IPS-18a (cell line): ENCODE measurements around the gene BRWD1.
A peak's percentile ranks its signal among the peaks of the same experiment; 100 is the strongest.

Experiments used
- H3K27ac ChIP-seq: one replicate; pipeline ENCODE4 v1.5.1; 2013; ENCODE audit warnings: low read length
- H3K27me3 ChIP-seq: one replicate; pipeline ENCODE4 v1.6.1; 2013; ENCODE audit warnings: mild to moderate bottlenecking, low read length; ENCODE audit not compliant: control insufficient read depth, insufficient read depth
- H3K36me3 ChIP-seq: one replicate; pipeline ENCODE4 v1.6.1; 2013; ENCODE audit warnings: low read depth, low read length; ENCODE audit not compliant: control insufficient read depth
- H3K4me1 ChIP-seq: one replicate; pipeline ENCODE4 v1.6.1; 2013; ENCODE audit warnings: low read depth, low read length; ENCODE audit not compliant: control insufficient read depth
- H3K4me3 ChIP-seq: one replicate; pipeline ENCODE4 v1.5.1; 2013; ENCODE audit warnings: low read length
- H3K9ac ChIP-seq: one replicate; pipeline ENCODE4 v1.6.1; 2013; ENCODE audit warnings: mild to moderate bottlenecking, low read length, moderate library complexity
- H3K9me3 ChIP-seq: one replicate; pipeline ENCODE4 v1.6.1; 2013; ENCODE audit warnings: low read depth, low read length; ENCODE audit not compliant: control insufficient read depth

Gene BRWD1

DNA sequence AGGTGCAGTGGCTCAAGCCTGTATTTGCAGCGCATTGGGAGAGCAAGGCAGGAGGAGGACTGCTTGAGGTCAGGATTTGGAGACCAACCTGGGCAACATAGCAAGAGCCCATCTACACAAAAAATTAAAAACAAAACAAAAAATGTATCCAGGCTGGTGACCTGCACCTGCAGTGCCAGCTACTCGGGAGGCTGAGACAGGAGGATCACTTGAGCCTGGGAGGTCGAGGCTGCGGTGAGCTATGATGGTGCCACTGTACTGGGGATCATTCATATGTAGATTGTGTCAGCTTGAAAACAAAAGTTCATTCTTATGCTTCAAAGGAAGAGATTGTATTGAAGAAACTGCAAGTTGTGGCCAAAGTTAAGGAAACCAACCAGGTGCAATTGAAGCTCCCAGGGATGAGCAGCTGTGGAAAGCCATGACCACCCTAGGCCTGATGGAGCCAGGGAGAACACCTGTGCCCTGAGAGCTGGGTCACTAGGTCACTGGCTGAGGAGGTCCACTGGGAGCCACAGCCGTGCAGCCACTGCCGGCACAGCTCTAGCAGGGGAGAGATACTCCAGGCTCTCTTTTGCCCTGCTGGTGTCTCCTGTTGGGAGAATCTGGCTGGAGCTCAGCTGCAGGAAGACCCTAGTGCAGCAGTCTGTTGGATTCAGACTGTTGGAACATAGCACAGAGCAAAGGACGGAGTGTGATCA lies 13.3 kb upstream of the BRWD1 start:
- Histone ChIP-seq H3K4me3 (no peak overlapping the region), H3K9ac (no peak overlapping the region), H3K27ac (no peak overlapping the region), H3K27me3 (no peaks in the 10 kb centered on the region), H3K4me1 (no peaks in the 10 kb centered on the region), H3K36me3 (no peaks in the 10 kb centered on the region), H3K9me3 (no peaks in the 10 kb centered on the region)

DNA sequence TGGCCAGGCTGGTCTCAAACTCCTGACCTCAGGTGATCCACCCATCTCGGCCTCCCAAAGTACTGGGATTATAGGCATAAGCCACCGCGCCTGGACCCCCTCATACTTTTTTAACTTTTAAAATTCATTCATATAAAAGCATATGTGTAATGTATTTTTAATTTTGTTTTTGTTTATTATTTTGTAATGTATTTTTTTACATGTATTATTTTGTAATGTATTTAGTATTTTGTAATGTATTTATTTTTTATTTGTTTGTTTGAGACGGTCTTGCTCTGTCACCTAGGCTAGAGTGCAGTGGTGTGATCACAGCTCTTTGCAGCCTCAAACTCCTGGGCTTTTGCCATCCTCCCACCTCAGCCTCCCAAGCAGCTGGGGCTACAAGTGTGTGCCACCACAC lies 12.0 kb upstream of the BRWD1 start:
- no peak overlapping the region for H3K9ac ChIP-seq
- H3K4me1 ChIP-seq, result no peaks in the 10 kb centered on the region
- H3K36me3 ChIP-seq, result no peaks in the 10 kb centered on the region
- no peak overlapping the region for H3K4me3 ChIP-seq
- no peaks in the 10 kb centered on the region for H3K9me3 ChIP-seq
- no peaks in the 10 kb centered on the region for H3K27me3 ChIP-seq
- H3K27ac ChIP-seq, result no peak overlapping the region

DNA sequence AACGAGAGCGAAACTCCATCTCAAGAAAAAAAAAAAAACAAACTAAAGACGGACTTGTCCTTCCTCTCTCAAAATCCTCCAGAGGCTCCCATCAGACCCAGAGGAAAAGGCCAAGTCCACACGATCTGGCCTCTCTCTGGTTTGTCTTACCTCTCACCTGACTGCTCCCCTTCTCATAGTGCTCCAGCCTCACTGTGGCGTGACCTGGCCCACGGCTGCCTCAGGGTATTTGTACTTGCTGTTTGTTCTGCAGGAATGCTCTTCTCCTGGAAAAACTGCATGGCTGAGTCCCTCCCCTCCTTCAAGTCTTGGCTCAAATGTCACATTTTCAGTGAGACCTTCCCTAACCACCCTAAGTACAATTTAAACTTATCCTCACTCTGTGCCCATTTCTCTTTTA lies 8.0 kb upstream of the BRWD1 start:
- no peaks in the 10 kb centered on the region for H3K4me1 ChIP-seq
- H3K27me3 ChIP-seq, result no peaks in the 10 kb centered on the region
- H3K9me3 ChIP-seq, result no peaks in the 10 kb centered on the region
- no peak overlapping the region for H3K9ac ChIP-seq
- H3K4me3 ChIP-seq, result no peak overlapping the region
- H3K27ac ChIP-seq, result no peak overlapping the region
- no peaks in the 10 kb centered on the region for H3K36me3 ChIP-seq

DNA sequence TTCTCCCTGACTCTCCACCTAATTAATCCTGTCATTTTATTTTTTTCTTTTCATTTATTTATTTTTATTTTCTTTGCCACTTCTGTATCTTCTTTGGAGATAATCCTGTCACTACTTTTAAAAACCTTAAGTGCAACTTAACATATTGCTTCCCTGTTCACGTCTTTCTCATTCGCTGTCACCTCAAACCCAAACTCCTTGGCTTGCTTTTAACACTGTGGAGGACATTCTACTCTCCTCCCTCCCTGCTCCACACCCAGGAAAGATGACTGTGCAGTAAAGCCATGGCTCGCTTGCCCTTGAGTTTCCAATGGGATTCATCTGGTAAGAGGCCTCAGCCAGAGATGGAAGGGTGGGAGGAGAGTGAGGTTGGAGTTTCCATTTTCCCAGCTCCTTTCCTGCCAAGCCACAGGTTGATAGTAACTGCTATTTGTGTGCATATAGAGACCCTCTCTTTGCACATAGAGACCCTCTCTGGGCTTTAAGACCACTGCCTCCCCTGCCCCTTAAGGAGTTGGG lies 6.4 kb upstream of the BRWD1 start:
- H3K27ac ChIP-seq, result no peak overlapping the region
- H3K4me1 ChIP-seq, result peaks cover under 1% of the 10 kb centered on the region
- H3K4me3 ChIP-seq, result no peak overlapping the region
- no peak overlapping the region for H3K9ac ChIP-seq
- no peaks in the 10 kb centered on the region for H3K27me3 ChIP-seq
- H3K9me3 ChIP-seq, result no peaks in the 10 kb centered on the region
- H3K36me3 ChIP-seq, result no peaks in the 10 kb centered on the region

DNA sequence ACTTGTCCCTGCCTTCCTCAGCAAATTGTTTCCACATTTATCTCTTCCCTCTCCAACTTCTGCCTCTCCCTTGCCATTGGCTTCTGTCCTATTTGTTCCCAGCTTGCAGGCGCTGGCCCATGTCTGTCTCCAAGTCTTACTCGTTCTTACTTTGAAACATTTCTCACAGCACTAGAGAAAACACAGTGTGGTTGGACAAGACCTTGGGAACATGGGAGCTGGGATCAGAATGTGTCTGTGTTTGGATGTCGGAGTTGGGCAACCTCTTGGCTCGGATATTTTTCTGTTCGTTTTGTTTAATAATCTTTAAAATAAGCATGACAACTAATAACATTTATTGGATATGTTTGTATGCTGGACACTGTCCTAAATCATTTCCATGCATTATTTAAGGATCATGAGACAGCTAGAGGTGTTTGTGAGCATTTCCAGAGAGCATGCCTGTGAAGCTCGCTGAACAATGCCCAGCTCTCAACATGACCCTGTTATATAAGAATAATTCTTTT lies 5.9 kb upstream of the BRWD1 start:
- Histone ChIP-seq H3K36me3 (no peaks in the 10 kb centered on the region), H3K27me3 (no peaks in the 10 kb centered on the region), H3K9ac (no peak overlapping the region), H3K27ac (no peak overlapping the region), H3K9me3 (no peaks in the 10 kb centered on the region), H3K4me3 (no peak overlapping the region), H3K4me1 (peaks cover 5% of the 10 kb centered on the region)

DNA sequence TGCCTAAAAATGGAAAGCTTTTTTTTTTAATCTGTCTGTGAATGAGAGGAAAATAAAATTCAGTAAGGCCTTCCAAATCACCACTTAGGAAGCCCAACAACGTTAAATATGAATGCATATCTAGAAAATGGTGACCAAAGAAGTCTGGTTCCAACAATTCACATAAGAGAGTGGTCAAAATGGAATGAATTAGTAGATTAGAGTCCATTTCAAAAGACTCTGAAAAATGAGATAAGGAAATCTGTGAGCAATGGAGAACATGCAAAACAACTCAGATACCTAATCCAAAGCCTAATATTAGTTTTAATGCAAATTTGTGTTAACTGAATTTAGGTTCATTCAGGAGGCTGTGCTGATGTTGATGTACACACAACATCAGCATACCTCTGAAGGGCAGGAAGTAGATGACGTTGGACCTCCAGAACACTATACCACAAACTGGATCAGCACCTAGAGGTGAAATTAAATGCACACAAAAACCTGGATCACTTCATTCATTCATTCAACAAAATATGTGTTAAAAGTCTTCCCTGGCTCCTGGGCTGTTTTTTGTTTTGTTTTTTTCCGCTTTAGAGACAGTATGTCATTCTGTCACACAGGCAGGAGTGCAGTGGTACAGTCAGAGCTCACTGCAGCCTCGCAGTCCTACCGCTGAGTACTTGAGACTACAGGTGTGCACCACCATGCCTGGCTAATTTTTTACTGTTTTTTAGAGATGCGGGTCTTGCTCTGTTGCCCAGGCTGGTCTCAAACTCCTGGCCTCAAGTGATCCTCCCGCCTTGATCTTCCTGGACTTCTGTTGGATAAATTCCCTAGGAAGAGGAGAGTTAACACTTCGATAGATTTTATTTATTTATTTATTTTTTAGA lies 4.9 kb upstream of the BRWD1 start:
- Histone ChIP-seq H3K4me3 (no peak overlapping the region), H3K9ac (no peak overlapping the region), H3K9me3 (no peaks in the 10 kb centered on the region), H3K4me1 (peaks cover 5% of the 10 kb centered on the region), H3K36me3 (no peaks in the 10 kb centered on the region), H3K27me3 (no peaks in the 10 kb centered on the region), H3K27ac (no peak overlapping the region)

DNA sequence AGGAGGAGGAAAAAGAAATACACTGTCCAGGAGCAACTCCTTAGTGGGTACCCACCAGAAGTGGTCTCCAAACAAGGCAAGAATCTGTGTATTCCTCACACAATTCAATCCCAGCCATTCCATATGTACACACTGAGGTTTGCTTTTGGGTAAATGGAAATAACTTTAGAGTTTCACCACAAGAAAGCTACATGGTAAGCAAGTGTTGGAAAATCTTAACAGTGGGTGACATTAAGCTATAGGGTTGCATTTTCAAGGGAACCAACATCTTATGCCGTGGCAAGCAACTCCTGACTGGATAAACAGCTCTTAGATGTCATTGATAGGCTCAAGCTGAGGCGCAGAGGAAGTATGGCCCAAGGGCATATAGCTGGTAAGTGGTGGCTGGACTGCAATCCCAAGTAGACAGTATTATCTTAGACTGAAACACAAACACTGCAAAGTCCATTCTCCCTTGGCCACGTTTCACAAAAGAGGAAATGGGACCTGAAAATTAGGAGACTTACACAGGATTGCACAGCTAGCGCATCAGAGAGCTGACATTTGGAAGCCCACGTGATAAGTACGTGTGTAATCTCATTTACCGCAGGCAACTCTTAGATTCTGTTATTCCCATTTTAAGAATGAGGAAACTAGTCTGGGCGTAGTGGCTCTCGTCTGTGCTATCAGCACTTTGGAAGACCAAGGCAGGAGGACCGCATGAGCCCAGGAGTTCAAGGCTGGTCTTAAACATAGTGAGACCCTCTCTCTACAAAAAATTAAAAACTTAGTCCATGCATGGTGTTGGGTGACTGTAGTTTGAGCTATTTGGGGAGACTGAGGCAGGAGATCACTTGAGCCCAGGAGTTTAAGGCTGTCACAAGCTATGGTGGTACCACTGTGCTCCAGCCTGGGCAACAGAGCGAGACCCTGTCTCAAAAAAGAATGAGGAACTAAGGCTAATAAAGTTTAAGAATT lies 4.0 kb upstream of the BRWD1 start:
- H3K27ac ChIP-seq, result no peak overlapping the region
- no peaks in the 10 kb centered on the region for H3K27me3 ChIP-seq
- peaks cover 5% of the 10 kb centered on the region for H3K4me1 ChIP-seq
- H3K4me3 ChIP-seq, result no peak overlapping the region
- no peaks in the 10 kb centered on the region for H3K36me3 ChIP-seq
- H3K9me3 ChIP-seq, result no peaks in the 10 kb centered on the region
- H3K9ac ChIP-seq, result no peak overlapping the region

DNA sequence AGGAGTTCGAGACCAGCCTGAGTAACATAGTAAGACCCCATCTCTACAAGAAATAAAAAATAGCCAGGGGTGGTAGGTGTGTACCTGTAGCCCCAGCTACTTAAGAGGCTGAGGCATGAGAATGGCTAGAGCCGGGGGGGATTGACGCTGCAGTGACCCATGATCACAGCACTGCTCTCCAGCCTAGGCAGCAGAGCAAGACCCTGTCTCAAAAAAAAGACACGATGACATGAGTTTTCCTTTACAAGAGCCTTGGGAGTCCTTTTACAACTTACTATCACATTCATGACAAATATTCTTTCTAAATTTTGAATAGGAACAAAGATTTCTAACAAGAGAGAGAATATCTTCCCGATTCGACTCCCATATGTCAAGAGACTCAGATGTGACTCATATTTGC lies 3.3 kb upstream of the BRWD1 start:
- H3K9ac ChIP-seq, result no peak overlapping the region
- no peaks in the 10 kb centered on the region for H3K9me3 ChIP-seq
- no peak overlapping the region for H3K4me3 ChIP-seq
- peaks cover 5% of the 10 kb centered on the region for H3K36me3 ChIP-seq
- H3K27me3 ChIP-seq, result no peaks in the 10 kb centered on the region
- H3K27ac ChIP-seq, result no peak overlapping the region
- peaks cover 11% of the 10 kb centered on the region for H3K4me1 ChIP-seq

DNA sequence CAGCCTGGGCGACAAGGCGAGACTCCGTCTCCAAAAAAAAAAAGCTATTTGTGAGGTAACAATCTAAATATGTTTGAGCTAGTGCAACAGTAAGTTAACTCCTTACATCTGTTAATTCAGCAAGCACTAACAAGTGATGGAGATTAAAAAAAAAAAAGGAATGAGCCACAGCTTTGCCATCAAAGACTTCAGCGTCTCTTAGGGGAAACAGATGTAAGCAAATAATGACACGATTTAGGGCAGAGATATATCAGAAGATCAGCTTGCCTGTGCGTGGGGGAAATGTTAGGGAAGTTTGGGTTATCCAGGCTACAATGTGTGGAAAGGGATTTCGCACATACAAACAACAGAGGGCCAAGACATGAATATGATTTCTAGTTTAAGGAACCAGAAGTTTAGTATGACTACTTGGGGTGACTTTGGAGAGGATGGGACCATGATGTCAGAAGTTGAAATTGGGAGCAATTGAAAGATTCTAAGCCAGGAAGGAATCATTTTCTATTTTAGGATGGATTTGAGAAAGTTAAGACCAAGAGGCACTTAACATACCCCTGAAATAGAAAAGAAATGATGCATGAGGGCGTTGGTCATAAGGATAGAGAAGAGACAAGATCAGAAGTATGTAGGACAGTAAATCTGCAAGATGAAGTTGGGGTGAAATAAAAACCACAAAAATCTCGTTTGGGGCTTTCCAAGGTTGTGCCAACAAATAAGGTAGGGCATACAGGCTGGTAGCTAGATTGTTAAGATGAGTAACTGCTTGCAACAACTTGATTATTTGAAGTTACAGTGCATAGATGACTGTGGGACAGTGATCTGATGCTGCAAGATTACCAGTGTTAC lies 2.4 kb upstream of the BRWD1 start:
- Histone ChIP-seq H3K9ac (no peak overlapping the region), H3K36me3 (peaks cover 11% of the 10 kb centered on the region), H3K27me3 (no peaks in the 10 kb centered on the region), H3K9me3 (no peaks in the 10 kb centered on the region), H3K4me3 (no peak overlapping the region), H3K4me1 (peaks cover 11% of the 10 kb centered on the region), H3K27ac (no peak overlapping the region)

DNA sequence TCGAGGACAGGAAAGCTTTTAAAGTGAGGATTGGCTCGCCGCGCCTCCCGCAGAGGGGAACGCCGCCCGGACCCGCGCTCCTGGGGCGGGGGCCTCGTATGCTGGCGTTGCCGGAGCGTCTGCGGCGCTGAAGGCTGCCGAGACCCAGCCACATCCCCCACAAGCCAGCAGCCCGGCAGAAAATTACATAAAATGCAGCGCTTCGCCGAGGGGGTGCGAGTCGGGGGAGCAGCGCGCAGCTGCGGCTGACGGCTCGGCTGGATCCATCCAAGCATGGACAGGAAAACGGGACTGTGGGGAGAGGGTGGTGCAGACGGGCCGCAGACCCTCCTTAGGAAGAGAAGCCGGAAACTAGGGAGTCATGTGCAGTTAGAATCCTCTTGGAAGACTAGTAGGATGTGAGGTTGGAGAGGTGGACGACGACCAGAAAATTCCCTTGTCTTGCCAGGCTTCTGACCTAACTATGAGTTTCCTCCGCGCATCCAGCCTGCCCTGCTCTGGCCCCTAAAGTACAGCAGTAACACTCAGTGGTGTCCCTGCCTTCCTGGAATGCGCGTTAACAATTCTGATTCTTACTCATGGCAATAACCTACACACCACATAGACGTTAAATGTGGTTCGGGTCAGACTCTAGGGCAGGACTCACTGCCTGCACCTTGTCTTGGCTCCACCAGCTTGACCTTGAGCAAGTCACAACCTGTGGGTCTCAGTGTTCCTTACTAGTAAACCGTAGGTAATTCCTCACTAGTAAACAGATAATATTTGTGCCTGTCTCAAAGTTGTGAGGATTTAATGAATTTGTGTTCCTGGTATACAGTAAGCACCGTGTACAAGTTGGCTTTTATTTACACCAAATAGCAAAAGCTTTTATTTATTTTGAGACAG lies 953 bp upstream of the BRWD1 start:
- no peaks in the 10 kb centered on the region for H3K27me3 ChIP-seq
- H3K4me1 ChIP-seq, result peaks cover 11% of the 10 kb centered on the region
- peak overlapping the region; percentile 21 for H3K27ac ChIP-seq
- peak overlapping the region; percentile 66 for H3K4me3 ChIP-seq
- no peaks in the 10 kb centered on the region for H3K9me3 ChIP-seq
- H3K36me3 ChIP-seq, result peaks cover 19% of the 10 kb centered on the region
- peak overlapping the region; percentile 94 for H3K9ac ChIP-seq
